ENCODE measurements around the gene AHNAK.

GRCh38 chr11:62505059-62505439 lies 41.6 kb downstream of the AHNAK start:
- TF ChIP-seq, protein P1, sequence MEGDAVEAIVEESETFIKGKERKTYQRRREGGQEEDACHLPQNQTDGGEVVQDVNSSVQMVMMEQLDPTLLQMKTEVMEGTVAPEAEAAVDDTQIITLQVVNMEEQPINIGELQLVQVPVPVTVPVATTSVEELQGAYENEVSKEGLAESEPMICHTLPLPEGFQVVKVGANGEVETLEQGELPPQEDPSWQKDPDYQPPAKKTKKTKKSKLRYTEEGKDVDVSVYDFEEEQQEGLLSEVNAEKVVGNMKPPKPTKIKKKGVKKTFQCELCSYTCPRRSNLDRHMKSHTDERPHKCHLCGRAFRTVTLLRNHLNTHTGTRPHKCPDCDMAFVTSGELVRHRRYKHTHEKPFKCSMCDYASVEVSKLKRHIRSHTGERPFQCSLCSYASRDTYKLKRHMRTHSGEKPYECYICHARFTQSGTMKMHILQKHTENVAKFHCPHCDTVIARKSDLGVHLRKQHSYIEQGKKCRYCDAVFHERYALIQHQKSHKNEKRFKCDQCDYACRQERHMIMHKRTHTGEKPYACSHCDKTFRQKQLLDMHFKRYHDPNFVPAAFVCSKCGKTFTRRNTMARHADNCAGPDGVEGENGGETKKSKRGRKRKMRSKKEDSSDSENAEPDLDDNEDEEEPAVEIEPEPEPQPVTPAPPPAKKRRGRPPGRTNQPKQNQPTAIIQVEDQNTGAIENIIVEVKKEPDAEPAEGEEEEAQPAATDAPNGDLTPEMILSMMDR (tag by site-specific recombination; IDR thresholded peaks at IDR 0.05) = no peak
- TF ChIP-seq PATZ1 (tag by site-specific recombination; IDR thresholded peaks at IDR 0.05) (no peak), ZNF138 (tag by site-specific recombination; IDR thresholded peaks at IDR 0.05; ENCODE audit: borderline replicate concordance) (no peak), YY1 (tag by site-specific recombination; IDR thresholded peaks at IDR 0.05) (no peak), ZNF146 (tag by site-specific recombination; IDR thresholded peaks at IDR 0.05) (no peak), ZNF37A (tag by site-specific recombination; IDR thresholded peaks at IDR 0.05) (no peak), ZNF558 (tag by site-specific recombination; IDR thresholded peaks at IDR 0.05) (no peak), ZNF423 (tag by site-specific recombination; IDR thresholded peaks at IDR 0.05) (no peak)
- TF ChIP-seq, protein P2, sequence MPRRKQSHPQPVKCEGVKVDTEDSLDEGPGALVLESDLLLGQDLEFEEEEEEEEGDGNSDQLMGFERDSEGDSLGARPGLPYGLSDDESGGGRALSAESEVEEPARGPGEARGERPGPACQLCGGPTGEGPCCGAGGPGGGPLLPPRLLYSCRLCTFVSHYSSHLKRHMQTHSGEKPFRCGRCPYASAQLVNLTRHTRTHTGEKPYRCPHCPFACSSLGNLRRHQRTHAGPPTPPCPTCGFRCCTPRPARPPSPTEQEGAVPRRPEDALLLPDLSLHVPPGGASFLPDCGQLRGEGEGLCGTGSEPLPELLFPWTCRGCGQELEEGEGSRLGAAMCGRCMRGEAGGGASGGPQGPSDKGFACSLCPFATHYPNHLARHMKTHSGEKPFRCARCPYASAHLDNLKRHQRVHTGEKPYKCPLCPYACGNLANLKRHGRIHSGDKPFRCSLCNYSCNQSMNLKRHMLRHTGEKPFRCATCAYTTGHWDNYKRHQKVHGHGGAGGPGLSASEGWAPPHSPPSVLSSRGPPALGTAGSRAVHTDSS (tag by site-specific recombination; IDR thresholded peaks at IDR 0.05) = no peak
- TF ChIP-seq, protein P3, sequence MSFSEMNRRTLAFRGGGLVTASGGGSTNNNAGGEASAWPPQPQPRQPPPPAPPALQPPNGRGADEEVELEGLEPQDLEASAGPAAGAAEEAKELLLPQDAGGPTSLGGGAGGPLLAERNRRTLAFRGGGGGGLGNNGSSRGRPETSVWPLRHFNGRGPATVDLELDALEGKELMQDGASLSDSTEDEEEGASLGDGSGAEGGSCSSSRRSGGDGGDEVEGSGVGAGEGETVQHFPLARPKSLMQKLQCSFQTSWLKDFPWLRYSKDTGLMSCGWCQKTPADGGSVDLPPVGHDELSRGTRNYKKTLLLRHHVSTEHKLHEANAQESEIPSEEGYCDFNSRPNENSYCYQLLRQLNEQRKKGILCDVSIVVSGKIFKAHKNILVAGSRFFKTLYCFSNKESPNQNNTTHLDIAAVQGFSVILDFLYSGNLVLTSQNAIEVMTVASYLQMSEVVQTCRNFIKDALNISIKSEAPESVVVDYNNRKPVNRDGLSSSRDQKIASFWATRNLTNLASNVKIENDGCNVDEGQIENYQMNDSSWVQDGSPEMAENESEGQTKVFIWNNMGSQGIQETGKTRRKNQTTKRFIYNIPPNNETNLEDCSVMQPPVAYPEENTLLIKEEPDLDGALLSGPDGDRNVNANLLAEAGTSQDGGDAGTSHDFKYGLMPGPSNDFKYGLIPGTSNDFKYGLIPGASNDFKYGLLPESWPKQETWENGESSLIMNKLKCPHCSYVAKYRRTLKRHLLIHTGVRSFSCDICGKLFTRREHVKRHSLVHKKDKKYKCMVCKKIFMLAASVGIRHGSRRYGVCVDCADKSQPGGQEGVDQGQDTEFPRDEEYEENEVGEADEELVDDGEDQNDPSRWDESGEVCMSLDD (tag by site-specific recombination; IDR thresholded peaks at IDR 0.05) = no peak
- TF ChIP-seq, protein P4, sequence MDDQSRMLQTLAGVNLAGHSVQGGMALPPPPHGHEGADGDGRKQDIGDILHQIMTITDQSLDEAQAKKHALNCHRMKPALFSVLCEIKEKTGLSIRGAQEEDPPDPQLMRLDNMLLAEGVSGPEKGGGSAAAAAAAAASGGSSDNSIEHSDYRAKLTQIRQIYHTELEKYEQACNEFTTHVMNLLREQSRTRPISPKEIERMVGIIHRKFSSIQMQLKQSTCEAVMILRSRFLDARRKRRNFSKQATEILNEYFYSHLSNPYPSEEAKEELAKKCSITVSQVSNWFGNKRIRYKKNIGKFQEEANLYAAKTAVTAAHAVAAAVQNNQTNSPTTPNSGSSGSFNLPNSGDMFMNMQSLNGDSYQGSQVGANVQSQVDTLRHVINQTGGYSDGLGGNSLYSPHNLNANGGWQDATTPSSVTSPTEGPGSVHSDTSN (CRISPR knock-in tag; IDR thresholded peaks at IDR 0.05) = no peak
- TF ChIP-seq, protein P5, sequence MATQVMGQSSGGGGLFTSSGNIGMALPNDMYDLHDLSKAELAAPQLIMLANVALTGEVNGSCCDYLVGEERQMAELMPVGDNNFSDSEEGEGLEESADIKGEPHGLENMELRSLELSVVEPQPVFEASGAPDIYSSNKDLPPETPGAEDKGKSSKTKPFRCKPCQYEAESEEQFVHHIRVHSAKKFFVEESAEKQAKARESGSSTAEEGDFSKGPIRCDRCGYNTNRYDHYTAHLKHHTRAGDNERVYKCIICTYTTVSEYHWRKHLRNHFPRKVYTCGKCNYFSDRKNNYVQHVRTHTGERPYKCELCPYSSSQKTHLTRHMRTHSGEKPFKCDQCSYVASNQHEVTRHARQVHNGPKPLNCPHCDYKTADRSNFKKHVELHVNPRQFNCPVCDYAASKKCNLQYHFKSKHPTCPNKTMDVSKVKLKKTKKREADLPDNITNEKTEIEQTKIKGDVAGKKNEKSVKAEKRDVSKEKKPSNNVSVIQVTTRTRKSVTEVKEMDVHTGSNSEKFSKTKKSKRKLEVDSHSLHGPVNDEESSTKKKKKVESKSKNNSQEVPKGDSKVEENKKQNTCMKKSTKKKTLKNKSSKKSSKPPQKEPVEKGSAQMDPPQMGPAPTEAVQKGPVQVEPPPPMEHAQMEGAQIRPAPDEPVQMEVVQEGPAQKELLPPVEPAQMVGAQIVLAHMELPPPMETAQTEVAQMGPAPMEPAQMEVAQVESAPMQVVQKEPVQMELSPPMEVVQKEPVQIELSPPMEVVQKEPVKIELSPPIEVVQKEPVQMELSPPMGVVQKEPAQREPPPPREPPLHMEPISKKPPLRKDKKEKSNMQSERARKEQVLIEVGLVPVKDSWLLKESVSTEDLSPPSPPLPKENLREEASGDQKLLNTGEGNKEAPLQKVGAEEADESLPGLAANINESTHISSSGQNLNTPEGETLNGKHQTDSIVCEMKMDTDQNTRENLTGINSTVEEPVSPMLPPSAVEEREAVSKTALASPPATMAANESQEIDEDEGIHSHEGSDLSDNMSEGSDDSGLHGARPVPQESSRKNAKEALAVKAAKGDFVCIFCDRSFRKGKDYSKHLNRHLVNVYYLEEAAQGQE (tag by site-specific recombination; IDR thresholded peaks at IDR 0.05) = no peak

All from HEK293 (cell line).